ENCODE measurements around the gene FLT1.

- TF ChIP-seq CTCF (conservative IDR thresholded peaks at IDR 0.05 in 1 of 2, IDR thresholded peaks at IDR 0.05 in 1 of 2; ENCODE audit: low read depth in 1 of 2, low read length in 2 of 2), result no peak
- no peak for TF ChIP-seq EZH2 (IDR thresholded peaks at IDR 0.05; ENCODE audit: low read length, missing control alignments)
These were observed 37.4 kb downstream of the FLT1 start for GRCh38 chr13:28457521-28457920.

Data from fibroblast of lung (primary cell).